Kasumi-1 (cell line): ENCODE results near the gene PHTF2.
"Not testable (repeated sequence)": the region's sequence is repeated elsewhere in the genome, so short reads cannot be mapped to it uniquely, and the experiment has no call there.

Experiments
- DNase-seq, 2 experiments: peaks; one replicate each; lab custom pipeline; 2025; lab: John Stamatoyannopoulos, UW

PHTF2 gene

GRCh38 chr7:77830649-77831355 lies 32.2 kb downstream of the PHTF2 start:
- DNase-seq: no peak

- no peak for DNase-seq
Measured at GRCh38 chr7:77831481-77831880, 32.9 kb downstream of the PHTF2 start.

DNA sequence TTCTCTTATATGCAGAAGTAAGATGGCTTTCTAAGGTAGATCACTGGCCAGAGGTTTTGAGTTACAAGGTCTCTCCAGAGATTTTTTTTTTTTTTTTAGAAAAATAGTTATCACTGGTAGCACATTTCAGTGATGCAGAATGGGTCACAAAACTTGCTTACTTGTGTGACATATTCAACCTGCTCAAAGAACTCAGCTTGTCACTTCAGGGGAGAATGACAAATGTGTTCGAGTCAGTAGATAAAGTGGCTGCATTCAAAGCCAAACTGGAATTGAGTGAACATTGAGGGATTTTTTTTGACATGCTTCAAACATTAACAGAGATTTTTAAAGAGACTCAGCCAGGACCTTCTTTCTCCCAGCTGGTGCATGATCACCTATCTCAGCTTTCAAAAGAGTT lies 33.4 kb downstream of the PHTF2 start:
- DNase-seq: no peak

DNA sequence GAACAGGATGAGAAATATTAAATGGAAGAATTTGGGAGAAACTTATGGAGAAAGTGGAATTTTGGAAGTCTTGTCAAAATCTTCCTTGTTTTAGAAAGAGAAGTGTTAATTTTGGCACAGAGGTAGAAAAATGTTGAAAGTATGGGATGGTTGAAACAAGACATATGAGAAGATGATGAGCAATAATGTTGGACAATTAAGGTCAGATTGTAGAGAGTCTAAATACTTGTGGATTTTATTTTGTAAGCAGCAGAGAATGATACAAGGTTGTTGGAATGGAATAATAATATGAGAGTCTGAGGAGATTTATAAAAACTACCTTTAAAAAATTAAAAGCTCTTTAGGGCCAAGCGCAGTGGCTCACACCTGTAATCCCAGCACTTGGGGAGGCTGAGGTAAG lies 34.6 kb downstream of the PHTF2 start:
- DNase-seq: no peak

DNA sequence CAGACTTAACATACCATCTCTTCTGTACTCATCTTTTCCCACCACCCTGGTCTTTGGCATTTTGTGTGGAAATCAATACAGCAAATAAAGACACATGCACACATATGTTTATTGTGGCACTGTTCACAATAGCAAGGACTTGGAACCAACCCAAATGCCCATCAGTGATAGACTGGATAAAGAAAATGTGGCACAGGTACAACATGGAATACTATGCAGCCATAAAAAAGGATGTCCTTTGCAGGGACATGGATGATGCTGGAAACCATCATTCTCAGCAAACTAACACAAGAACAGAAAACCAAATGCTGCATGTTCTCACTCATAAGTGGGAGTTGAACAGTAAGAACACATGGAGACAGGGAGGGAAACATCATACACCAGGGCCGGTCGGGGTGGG lies 37.9 kb downstream of the PHTF2 start:
- DNase-seq: not testable (repeated sequence)

- DNase-seq: no peak
Measured at GRCh38 chr7:77837275-77837674, 38.7 kb downstream of the PHTF2 start.

DNA sequence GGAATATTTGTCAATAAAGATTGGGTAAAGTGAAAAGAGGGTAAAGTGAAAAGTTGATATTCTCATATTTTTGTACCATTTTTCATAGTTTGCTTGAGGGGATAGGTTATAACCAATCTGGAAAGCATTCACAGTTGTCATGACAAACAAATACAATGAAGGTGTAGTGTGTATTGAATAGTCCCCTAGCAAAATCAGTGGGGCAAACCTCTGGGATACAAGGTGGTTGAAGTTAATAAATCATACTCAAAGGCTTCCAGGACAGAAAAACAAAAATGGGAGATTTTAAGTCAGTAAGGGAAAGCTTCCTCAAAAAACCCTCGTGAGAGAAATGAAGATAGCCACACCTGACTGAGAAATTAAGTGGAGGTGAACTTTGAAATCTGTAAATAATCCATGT lies 39.4 kb downstream of the PHTF2 start:
- DNase-seq: no peak

DNA sequence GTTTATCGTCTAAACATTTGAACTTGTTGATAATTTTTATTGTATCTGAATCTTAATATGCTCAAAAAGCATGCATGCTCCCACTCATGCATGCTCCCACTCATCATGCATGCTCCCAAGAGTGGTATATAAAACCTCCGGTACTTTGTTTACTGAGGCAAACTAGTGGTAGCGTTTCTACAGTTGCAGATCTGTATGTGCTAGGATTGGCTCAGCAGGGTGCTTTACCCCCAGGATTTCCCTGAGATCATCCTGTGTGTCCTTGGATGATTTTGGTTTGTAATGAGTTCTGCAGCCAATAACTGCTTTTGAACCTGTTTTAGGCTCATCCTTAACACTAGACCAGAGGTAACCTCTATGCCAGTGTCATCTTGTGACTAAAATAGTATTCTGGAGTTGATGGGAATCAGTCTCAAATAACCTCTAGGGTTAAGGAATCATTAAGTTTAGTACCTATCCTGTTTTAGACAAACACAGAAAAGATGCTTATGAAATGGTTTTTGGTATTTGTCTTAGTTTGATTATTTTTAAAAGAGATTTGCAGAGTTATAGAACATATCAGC lies 40.4 kb downstream of the PHTF2 start:
- no peak for DNase-seq

DNA sequence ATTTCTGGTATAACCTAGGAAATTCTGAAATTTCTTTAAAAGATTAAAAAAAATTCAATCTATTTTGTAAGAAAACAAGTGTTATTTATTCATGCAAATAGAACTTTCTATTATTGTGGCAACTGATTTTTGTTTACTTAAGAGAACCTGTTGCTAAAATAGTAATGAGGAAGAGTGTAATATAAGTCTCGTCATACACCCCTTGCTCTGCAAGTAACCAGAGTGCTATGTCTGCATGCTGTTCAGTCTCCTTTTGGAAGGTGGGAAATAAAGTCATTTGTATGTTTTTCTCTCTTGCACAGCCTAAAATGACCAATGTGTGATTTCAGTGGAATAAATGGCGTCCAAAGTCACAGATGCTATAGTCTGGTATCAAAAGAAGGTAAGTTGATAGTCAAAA lies 41.3 kb downstream of the PHTF2 start:
- DNase-seq: no peak

GRCh38 chr7:77843194-77843593 lies 44.6 kb downstream of the PHTF2 start:
- DNase-seq: no peak

DNA sequence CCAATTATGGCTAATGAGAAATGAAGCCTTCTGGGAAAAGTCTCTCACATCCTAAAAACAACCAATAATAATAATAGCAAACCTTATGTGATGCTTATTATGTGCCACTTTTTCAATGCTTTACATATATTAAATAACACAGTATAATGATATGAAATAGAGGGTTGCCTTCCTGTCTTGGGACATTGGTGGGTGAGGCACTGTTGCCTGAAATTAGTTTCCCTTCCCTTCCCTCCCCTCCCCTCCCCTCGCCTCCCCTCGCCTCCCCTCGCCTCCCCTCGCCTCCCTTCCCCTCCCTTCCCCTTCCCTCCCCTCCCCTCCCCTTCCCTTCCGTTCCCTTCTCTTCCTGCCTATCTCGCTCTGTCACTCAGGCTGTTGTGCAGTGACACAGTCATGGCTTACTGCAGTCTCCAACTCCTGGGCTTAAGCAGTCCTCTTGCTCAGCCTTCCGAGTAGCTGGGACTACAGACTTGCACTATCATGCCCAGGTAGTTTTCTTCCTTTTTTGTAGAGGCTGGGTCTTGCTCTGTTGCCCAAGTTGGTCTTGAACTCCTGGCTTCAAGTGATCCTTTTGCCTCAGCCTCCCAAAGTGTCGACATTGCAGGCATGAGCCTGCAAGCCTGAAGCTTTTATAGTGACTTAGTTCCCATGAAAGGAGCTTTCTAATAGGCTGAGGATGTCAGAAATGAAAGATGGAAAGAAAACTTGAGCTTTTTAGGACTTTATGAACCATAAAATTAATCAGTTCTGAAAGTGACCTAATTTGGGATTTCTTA lies 47.9 kb downstream of the PHTF2 start:
- DNase-seq: no peak

DNA sequence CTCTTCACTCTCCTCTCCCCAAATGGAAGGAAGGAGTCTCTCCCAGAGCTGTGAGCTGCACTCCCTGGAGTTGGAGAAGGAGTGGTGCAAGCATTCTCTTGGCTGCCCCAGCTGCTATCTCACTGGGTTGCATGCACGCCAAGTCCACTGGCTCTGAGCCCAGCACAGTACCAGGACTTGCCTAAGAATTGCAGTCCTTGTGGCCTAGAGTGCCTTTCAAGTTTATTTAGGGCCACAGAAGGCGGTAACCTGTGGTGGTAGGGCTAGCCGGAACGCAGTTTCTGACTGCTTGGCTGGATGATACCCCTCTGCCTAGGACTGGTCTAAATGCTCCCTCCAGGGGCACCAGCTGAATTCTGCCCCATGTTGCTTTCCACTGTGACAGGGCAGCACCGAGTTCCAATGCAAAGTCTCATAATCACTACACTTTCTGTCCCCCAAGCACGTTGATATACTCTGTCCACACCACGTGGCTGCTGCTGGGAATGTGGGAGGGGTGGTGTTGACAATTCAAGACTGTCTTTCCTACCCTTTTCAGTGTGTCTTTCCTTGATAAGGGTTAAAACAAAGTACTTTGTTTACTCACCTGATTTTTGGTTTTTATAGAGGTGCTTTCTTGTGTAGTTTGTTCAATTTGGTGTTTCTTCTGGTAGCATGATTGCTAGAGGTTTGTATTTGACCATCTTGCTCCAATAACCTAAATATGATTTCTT lies 57.0 kb downstream of the PHTF2 start:
- DNase-seq: no peak

DNA sequence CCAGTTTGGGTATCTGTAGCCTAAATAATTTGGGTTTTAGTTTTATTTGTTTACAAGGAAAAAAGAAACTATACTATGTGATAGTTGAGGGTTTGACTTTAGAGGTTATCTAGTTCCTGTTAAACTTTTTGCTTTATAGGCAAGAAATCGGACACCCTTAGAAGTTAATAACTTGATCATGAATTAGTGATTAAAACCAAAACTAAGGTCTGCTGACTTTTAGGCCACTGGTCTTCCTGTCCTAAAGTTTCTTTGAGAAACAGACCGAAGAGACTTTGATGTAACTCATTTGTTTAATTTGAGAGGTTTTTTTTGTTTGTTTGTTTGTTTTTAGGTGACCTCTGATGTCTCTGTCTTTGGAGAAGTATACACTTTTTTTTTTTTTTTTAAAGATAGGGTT lies 59.7 kb downstream of the PHTF2 start:
- DNase-seq: no peak

DNA sequence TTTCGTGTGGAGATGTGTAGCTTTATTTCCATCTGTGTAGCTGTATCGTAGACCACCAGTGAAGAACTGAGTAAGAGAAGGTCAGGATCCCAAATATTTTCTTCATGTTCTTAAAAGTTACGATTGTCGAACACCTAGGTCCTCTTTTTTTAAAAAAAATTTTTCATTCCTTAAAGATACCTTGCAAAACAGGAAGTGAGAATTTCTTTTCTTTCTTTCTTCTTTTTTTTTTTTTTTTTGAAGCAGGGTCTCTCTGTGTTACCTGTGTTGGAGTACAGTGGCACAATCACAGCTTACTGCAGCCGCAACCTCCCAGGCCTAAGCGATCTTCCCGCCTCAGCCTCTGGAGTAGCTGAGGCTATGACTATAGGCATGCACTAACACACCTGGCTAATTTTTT lies 60.8 kb downstream of the PHTF2 start:
- DNase-seq: no peak

DNA sequence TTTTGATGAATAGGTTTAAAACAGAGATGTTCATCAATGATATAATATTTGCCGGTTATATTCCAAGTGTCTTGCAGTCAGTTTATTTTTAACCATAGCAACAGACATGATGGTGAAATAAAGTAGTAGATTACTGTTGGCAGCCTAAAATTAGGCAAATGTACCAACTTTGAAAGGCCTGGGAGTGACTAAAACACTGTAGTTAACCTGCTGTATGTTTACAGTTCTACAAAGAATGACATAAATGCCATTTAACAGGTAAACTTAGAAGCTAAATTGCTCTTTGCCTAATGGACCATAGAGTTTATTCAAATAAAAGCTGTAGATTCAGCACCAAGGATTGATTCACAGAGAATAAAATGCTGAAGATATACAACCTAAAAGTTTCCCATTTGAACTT lies 64.1 kb downstream of the PHTF2 start:
- no peak for DNase-seq

DNA sequence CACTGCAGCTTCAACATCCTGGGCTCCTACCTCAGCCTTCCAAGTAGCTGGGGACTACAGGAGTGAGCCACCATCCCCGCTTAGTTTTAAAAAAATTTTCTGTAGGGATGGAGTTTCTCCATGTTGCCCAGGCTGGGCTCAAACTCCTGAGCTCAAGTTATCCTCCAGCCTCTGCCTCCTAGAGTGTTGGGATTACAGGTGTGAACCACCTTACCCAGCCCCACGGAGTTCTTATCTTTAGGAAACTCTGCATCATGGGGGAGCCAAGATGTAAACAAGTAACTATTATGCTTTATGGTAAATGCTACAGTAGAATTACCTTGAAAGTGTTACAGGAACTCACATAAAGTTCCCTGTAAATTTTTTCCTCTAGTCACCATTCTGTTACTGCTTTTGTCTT lies 65.3 kb downstream of the PHTF2 start:
- DNase-seq: no peak

DNA sequence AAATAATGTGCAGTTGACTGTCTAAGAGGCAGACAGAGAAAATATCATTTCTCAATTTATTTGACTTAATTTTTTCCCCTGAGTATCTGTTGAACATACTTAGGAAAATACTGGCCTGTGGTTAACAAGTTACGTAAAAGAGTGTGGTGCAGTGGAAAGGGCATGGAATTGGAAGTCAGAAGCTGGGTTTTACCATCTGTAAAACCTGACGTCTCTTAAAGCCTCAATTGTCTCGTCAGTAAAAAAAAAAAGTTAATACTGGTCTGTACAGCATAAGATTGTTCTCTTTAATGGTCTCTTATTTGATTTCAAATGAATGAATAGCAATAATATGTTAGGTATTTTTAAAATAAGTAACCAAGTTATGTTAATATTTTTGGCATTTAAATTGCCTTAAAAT lies 67.8 kb downstream of the PHTF2 start:
- DNase-seq: no peak

DNA sequence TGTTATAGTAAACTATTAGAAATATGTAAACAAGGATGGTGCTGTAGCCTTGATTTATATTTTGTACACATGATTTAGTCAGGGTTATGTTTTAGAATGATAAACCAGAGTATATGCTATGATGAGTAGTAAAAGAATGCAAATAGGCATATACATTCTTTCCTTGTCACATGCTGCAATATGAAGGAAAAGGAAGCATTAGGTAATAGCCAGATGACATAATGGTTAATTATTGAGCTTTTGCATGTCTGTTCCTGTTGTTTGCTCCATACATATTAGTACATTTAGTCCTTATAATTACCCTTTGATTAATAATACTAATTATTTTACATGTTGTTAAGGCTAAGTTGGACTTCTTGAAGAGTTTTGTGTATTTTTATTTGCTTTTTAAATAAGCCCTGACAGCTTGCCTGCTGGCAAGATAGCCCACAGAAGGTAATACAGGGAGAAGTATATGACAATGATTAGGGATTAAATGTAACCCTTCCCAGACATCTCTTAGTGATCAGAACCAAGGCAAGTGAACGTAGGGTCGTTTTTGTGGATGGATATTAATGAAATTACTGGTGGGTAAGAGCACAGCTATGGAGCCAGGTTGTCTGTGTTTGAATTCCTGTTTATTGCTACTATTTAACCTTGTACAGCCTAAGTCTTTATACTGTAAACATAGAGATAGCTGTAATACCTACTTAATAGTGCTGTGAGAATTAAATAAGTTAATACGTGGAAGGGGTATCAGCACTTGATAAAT lies 68.4 kb downstream of the PHTF2 start:
- peak in 1 of 2 experiments; percentile 14 for DNase-seq

DNA sequence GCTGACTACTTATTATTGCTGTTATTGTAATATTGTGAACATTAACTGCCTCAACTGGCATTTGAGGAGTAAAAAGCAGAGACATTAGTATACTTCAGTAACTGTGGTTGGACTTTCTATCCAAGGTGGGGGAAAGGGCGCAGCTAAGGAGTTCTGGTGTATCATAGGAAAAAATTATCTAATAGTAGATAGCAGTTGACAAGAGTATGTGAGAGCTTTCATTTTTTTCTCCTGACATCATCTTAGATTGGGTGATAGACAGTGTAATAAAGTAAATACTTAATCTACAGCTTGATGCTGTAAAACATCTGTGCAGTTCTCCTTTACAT lies 68.9 kb downstream of the PHTF2 start:
- no peak for DNase-seq

DNA sequence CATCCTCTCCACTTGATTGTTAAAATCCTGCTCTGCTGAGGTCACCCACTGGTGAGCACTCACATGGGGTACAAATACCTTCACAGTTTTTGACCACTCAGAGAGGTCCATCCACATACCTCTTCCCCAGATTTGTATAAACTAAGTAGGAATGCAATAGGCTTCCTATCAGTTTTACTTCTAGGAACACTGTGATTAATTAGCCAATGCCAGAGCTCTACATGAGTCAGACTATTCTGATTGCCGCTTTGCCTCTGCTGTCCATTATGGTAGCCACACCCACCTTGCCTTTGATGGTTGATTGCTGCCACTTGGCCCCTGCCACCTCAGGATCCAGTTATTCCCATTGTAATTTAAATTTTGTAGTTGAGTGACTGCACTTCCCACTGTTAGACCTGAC lies 73.7 kb downstream of the PHTF2 start:
- not testable (repeated sequence) for DNase-seq

- DNase-seq: not testable (repeated sequence)
Measured at GRCh38 chr7:77873416-77874327, 75.1 kb downstream of the PHTF2 start.
